Loucy (cell line): ENCODE measurements around the gene PLXNA4.

Experiments
- CTCF ChIP-seq: fragments of 200-600 bp; sonication (generic); conservative IDR thresholded peaks from 2 replicates; pipeline ENCODE4 v1.5.1; 2014; ENCODE audit warnings: mild to moderate bottlenecking, antibody characterized with exemption, low read length
- EZH2phosphoT487 ChIP-seq: fragments of 200-600 bp; IDR thresholded peaks from 2 replicates; pipeline ENCODE4 v1.6.1; 2018; ENCODE audit warnings: antibody characterized with exemption, mild to moderate bottlenecking, moderate library complexity, borderline replicate concordance

- no peak for TF ChIP-seq CTCF
- TF ChIP-seq EZH2phosphoT487: no peak
Measured at GRCh38 chr7:132527467-132528410, 48.5 kb downstream of the PLXNA4 start.
